GM23338 (cell line): ENCODE results near the gene ZNF648. TPM values are rescaled to one million over a fixed set of nuclear protein-coding genes. Genes with fewer than 3 reads are reported as not detected.
"Not testable (repeated sequence)": the region's sequence is repeated elsewhere in the genome, so short reads cannot be mapped to it uniquely, and the experiment has no call there.

Source experiments
- ATAC-seq: fragments of 200-7000 bp; cut with Tn5 transposase; 3 replicates; pipeline ENCODE4 v1.9.1; 2020
- DNase-seq: peaks from one replicate; pipeline ENCODE4 v3.0.0-alpha.2; 2015; ENCODE audit warnings: low spot score
- H2AFZ ChIP-seq: fragments of 200-600 bp; sonication (generic); 2 replicates; pipeline ENCODE4 v1.8.0; 2016; ENCODE audit warnings: antibody characterized with exemption, mild to moderate bottlenecking, moderate library complexity
- H3F3A ChIP-seq: fragments of 200-600 bp; sonication (generic); replicated peaks from 2 replicates; pipeline ENCODE4 v1.8.0; 2017; ENCODE audit warnings: antibody characterized with exemption, mixed run types, low read depth
- H3K27ac ChIP-seq: fragments of 200-600 bp; sonication (generic); 2 replicates; pipeline ENCODE4 v1.6.1; 2016; ENCODE audit warnings: low read depth
- H3K27me3 ChIP-seq: fragments of 200-600 bp; sonication (generic); 2 replicates; pipeline ENCODE4 v1.8.0; 2016; ENCODE audit warnings: mild to moderate bottlenecking, mixed run types, moderate library complexity; ENCODE audit not compliant: insufficient read depth
- H3K36me3 ChIP-seq: fragments of 200-600 bp; sonication (generic); 2 replicates; pipeline ENCODE4 v1.8.0; 2016; ENCODE audit warnings: mild to moderate bottlenecking; ENCODE audit not compliant: insufficient read depth
- H3K4me1 ChIP-seq: fragments of 200-600 bp; sonication (generic); 2 replicates; pipeline ENCODE4 v1.8.0; 2016; ENCODE audit warnings: mild to moderate bottlenecking, moderate library complexity; ENCODE audit not compliant: insufficient read depth
- H3K4me2 ChIP-seq: fragments of 200-600 bp; sonication (generic); 2 replicates; pipeline ENCODE4 v1.7.1; 2017; ENCODE audit warnings: mixed run types
- H3K4me3 ChIP-seq: fragments of 200-600 bp; sonication (generic); 2 replicates; pipeline ENCODE4 v1.6.1; 2016; ENCODE audit warnings: mixed run types
- H3K79me2 ChIP-seq: fragments of 200-600 bp; sonication (generic); replicated peaks from 2 replicates; pipeline ENCODE4 v1.8.0; 2017; ENCODE audit warnings: mild to moderate bottlenecking; ENCODE audit not compliant: insufficient read depth
- H3K9me2 ChIP-seq: fragments of 200-600 bp; sonication (generic); 2 replicates; pipeline ENCODE4 v1.8.0; 2017; ENCODE audit not compliant: insufficient read depth
- H4K20me1 ChIP-seq: fragments of 200-600 bp; sonication (generic); replicated peaks from 2 replicates; pipeline ENCODE4 v1.8.0; 2017; ENCODE audit warnings: mild to moderate bottlenecking; ENCODE audit not compliant: insufficient read depth
- H3K27ac Mint-ChIP-seq: 2 replicates; pipeline ENCODE4 v1.8.0; 2020; ENCODE audit warnings: inconsistent platforms, mild to moderate bottlenecking, moderate library complexity, mixed read lengths
- H3K27me3 Mint-ChIP-seq: 3 replicates; pipeline ENCODE4 v1.8.0; 2022; ENCODE audit warnings: low read depth, mild to moderate bottlenecking, moderate library complexity, mixed read lengths, inconsistent platforms; ENCODE audit not compliant: insufficient read depth, poor library complexity
- H3K36me3 Mint-ChIP-seq: 3 replicates; pipeline ENCODE4 v1.8.0; 2021; ENCODE audit warnings: low read depth, mild to moderate bottlenecking, inconsistent platforms, moderate library complexity, mixed read lengths
- H3K4me1 Mint-ChIP-seq: 3 replicates; pipeline ENCODE4 v1.8.0; 2020; ENCODE audit warnings: mild to moderate bottlenecking, inconsistent platforms, mixed read lengths
- H3K4me3 Mint-ChIP-seq: 3 replicates; pipeline ENCODE4 v1.8.0; 2021; ENCODE audit warnings: moderate library complexity, mild to moderate bottlenecking, inconsistent platforms, mixed read lengths
- H3K9me3 Mint-ChIP-seq: 3 replicates; pipeline ENCODE4 v1.8.0; 2020; ENCODE audit warnings: moderate library complexity, mild to moderate bottlenecking, inconsistent platforms, mixed read lengths
- CREB1 ChIP-seq: fragments of 250-450 bp; sonication (Bioruptor Pico); IDR thresholded peaks from 2 replicates; pipeline ENCODE4 v1.5.0; 2020; ENCODE audit warnings: low read depth, mild to moderate bottlenecking, moderate library complexity
- polyA plus RNA-seq: library from polyadenylated mRNA; unstranded; fragments of >200 nt; fragmentation: Nextera tagmentation; extraction: Ambion mirVana; gene quantifications from 2 replicates; pipeline ENCODE4 v1.2.1, GENCODE V29; 2016
- total RNA-seq: library from RNA; depleted of rRNA; stranded (reverse); fragments of >200 nt; shearing (Covaris generic); gene quantifications from 2 replicates; pipeline ENCODE4 v1.2.3, GENCODE V29; 2014
- TF ChIP-seq, protein P1 (sequence below): fragments of 250-450 bp; sonication (Bioruptor Pico); IDR thresholded peaks from 2 replicates; pipeline ENCODE4 v1.5.0; 2020; ENCODE audit warnings: mild to moderate bottlenecking, moderate library complexity
- TF ChIP-seq, protein P2 (sequence below), 2 experiments: fragments of 200-600 bp in 1 of 2; sonication (generic) in 1 of 2; conservative IDR thresholded peaks; 2 replicates each; pipeline versions ENCODE4 v1.5.1 to v1.6.1; 2016 to 2017; ENCODE audit warnings: antibody characterized with exemption in 2 of 2, low read depth in 2 of 2, mild to moderate bottlenecking in 2 of 2, moderate library complexity in 1 of 2

The ZNF648 gene
- total and polyA plus RNA-seq, 2 experiments from 2014 or later: 0.24 to 1.2 TPM

DNA sequence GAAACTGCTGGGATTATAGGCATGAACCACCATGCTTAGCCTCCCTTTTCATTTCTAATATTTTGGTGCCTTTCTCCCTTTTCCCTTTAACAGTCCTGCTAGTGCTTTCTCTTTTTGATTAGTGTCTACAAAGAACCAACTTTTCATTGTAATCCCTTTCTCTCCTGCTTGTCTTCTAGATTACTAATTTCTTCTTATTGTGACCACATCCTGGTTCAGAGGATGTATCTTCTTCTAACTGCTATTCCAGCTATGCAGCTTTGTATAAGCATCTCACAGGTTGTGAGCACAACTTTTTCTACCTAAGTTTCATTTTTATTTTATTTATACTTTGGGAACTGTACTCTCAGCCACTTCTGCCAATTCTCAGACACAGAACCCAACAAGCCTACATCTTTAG, 14.7 kb downstream of the ZNF648 start (continued):
- TF ChIP-seq, protein P1, sequence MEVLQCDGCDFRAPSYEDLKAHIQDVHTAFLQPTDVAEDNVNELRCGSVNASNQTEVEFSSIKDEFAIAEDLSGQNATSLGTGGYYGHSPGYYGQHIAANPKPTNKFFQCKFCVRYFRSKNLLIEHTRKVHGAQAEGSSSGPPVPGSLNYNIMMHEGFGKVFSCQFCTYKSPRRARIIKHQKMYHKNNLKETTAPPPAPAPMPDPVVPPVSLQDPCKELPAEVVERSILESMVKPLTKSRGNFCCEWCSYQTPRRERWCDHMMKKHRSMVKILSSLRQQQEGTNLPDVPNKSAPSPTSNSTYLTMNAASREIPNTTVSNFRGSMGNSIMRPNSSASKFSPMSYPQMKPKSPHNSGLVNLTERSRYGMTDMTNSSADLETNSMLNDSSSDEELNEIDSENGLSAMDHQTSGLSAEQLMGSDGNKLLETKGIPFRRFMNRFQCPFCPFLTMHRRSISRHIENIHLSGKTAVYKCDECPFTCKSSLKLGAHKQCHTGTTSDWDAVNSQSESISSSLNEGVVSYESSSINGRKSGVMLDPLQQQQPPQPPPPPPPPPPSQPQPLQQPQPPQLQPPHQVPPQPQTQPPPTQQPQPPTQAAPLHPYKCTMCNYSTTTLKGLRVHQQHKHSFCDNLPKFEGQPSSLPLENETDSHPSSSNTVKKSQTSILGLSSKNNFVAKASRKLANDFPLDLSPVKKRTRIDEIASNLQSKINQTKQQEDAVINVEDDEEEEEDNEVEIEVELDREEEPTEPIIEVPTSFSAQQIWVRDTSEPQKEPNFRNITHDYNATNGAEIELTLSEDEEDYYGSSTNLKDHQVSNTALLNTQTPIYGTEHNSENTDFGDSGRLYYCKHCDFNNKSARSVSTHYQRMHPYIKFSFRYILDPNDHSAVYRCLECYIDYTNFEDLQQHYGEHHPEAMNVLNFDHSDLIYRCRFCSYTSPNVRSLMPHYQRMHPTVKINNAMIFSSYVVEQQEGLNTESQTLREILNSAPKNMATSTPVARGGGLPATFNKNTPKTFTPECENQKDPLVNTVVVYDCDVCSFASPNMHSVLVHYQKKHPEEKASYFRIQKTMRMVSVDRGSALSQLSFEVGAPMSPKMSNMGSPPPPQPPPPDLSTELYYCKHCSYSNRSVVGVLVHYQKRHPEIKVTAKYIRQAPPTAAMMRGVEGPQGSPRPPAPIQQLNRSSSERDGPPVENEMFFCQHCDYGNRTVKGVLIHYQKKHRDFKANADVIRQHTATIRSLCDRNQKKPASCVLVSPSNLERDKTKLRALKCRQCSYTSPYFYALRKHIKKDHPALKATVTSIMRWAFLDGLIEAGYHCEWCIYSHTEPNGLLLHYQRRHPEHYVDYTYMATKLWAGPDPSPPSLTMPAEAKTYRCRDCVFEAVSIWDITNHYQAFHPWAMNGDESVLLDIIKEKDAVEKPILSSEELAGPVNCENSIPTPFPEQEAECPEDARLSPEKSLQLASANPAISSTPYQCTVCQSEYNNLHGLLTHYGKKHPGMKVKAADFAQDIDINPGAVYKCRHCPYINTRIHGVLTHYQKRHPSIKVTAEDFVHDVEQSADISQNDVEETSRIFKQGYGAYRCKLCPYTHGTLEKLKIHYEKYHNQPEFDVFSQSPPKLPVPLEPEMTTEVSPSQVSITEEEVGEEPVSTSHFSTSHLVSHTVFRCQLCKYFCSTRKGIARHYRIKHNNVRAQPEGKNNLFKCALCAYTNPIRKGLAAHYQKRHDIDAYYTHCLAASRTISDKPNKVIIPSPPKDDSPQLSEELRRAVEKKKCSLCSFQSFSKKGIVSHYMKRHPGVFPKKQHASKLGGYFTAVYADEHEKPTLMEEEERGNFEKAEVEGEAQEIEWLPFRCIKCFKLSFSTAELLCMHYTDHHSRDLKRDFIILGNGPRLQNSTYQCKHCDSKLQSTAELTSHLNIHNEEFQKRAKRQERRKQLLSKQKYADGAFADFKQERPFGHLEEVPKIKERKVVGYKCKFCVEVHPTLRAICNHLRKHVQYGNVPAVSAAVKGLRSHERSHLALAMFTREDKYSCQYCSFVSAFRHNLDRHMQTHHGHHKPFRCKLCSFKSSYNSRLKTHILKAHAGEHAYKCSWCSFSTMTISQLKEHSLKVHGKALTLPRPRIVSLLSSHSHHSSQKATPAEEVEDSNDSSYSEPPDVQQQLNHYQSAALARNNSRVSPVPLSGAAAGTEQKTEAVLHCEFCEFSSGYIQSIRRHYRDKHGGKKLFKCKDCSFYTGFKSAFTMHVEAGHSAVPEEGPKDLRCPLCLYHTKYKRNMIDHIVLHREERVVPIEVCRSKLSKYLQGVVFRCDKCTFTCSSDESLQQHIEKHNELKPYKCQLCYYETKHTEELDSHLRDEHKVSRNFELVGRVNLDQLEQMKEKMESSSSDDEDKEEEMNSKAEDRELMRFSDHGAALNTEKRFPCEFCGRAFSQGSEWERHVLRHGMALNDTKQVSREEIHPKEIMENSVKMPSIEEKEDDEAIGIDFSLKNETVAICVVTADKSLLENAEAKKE: no peak

DNA sequence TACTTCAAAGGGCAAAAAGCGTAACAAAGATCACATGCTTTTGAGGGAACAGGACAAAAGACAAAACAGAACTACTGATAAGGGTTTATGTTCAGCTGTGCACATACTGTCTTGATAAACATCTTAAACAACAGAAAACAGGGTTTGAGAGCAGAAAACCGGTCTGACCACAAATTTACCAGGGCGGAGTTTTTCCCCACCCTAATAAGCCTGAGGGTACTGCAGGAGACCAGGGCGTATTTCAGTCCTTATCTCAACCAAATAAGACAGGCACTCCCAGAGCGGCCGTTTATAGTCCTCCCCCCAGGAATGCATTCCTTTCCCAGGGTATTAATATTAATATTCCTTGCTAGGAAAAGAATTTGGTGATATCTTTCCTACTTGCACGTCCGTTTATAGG, 16.0 kb downstream of the ZNF648 start:
- H3K27ac ChIP-seq, ATAC-seq, H3K9me2 ChIP-seq, H3K4me1 ChIP-seq, H3K4me1 Mint-ChIP-seq, H3K27me3 ChIP-seq, H4K20me1 ChIP-seq, H3K79me2 ChIP-seq, H3K4me3 ChIP-seq, H3K36me3 ChIP-seq, H3K4me3 Mint-ChIP-seq, H2AFZ ChIP-seq, H3K27me3 Mint-ChIP-seq, H3K27ac Mint-ChIP-seq, H3F3A ChIP-seq, H3K4me2 ChIP-seq, DNase-seq: not testable (repeated sequence)
- H3K36me3 Mint-ChIP-seq: peaks cover 31% of the 10 kb centered on the region
- H3K9me3 Mint-ChIP-seq: peaks cover 42% of the 10 kb centered on the region

DNA sequence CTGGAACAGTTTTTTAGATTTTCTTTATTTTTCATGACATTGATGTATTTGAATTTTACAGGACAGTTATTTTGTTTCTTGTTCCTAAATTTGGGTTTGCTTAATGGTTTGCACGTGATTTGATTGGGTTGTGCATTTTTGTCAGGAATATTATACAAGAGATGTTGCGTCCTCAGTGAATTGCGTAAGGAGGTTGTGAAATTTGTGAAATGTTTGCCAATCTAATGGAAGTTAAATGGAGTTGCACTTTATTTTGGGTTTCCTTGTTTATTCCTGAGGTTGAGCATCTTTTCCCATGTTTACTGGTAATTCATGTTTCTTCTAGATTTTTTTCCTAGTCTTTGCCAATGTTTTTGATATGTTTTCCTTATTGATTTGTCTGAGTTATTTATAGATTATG, 19.9 kb downstream of the ZNF648 start:
- Mint-ChIP-seq H3K4me3 (no peak overlapping the region), H3K27ac (no peak overlapping the region), H3K36me3 (peaks cover 50% of the 10 kb centered on the region), H3K4me1 (no peaks in the 10 kb centered on the region), H3K9me3 (peaks cover 74% of the 10 kb centered on the region), H3K27me3 (peaks cover 5% of the 10 kb centered on the region)
- ATAC-seq: no peak
- Histone ChIP-seq H3K4me2 (no peak overlapping the region), H2AFZ (no peak overlapping the region), H3F3A (no peaks in the 10 kb centered on the region), H3K36me3 (peaks cover 17% of the 10 kb centered on the region), H3K4me1 (no peaks in the 10 kb centered on the region), H3K27ac (no peak overlapping the region), H3K9me2 (no peaks in the 10 kb centered on the region), H3K4me3 (no peak overlapping the region), H3K27me3 (no peaks in the 10 kb centered on the region), H3K79me2 (no peaks in the 10 kb centered on the region), H4K20me1 (no peaks in the 10 kb centered on the region)
- DNase-seq: no peak
- TF ChIP-seq CREB1: no peak
- TF ChIP-seq, protein P2, sequence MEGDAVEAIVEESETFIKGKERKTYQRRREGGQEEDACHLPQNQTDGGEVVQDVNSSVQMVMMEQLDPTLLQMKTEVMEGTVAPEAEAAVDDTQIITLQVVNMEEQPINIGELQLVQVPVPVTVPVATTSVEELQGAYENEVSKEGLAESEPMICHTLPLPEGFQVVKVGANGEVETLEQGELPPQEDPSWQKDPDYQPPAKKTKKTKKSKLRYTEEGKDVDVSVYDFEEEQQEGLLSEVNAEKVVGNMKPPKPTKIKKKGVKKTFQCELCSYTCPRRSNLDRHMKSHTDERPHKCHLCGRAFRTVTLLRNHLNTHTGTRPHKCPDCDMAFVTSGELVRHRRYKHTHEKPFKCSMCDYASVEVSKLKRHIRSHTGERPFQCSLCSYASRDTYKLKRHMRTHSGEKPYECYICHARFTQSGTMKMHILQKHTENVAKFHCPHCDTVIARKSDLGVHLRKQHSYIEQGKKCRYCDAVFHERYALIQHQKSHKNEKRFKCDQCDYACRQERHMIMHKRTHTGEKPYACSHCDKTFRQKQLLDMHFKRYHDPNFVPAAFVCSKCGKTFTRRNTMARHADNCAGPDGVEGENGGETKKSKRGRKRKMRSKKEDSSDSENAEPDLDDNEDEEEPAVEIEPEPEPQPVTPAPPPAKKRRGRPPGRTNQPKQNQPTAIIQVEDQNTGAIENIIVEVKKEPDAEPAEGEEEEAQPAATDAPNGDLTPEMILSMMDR (conservative IDR thresholded peaks at IDR 0.05; ENCODE audit: low read depth in 2 of 2): no peak
